Loucy (cell line): Measurements from ENCODE around the gene PRRG3.

ENCODE experiments used
- H2AFZ ChIP-seq: fragments of 200-600 bp; sonication (generic); 2 replicates; pipeline ENCODE4 v1.6.0; 2016; ENCODE audit warnings: antibody characterized with exemption, mild to moderate bottlenecking, low read length, moderate library complexity
- H3F3A ChIP-seq: fragments of 200-600 bp; 2 replicates; pipeline ENCODE4 v1.6.0; 2016; ENCODE audit warnings: antibody characterized with exemption, low read depth, mild to moderate bottlenecking
- H3K27me3 ChIP-seq: fragments of 200-600 bp; sonication (generic); 2 replicates; pipeline ENCODE4 v1.6.1; 2014; ENCODE audit warnings: low read length, mild to moderate bottlenecking; ENCODE audit not compliant: insufficient read depth, poor library complexity, severe bottlenecking
- H3K36me3 ChIP-seq: fragments of 200-600 bp; sonication (generic); 2 replicates; pipeline ENCODE4 v1.6.1; 2016; ENCODE audit warnings: low read length; ENCODE audit not compliant: insufficient read depth
- H3K4me1 ChIP-seq: fragments of 200-600 bp; sonication (generic); 2 replicates; pipeline ENCODE4 v1.5.1; 2014; ENCODE audit warnings: low read length, mild to moderate bottlenecking; ENCODE audit not compliant: insufficient read depth, poor library complexity, severe bottlenecking
- H3K4me2 ChIP-seq: fragments of 200-600 bp; sonication (generic); 2 replicates; pipeline ENCODE4 v1.6.0; 2014; ENCODE audit warnings: antibody characterized with exemption, low read length, low read depth, mild to moderate bottlenecking; ENCODE audit not compliant: poor library complexity, severe bottlenecking
- H3K4me3 ChIP-seq: fragments of 200-600 bp; sonication (generic); 2 replicates; pipeline ENCODE4 v1.5.1; 2014; ENCODE audit warnings: low read length, mild to moderate bottlenecking, mixed read lengths; ENCODE audit not compliant: poor library complexity, severe bottlenecking
- H3K79me2 ChIP-seq: fragments of 200-600 bp; sonication (generic); 2 replicates; pipeline ENCODE4 v1.6.1; 2014; ENCODE audit warnings: low read length; ENCODE audit not compliant: insufficient read depth
- H3K9ac ChIP-seq: fragments of 200-600 bp; sonication (generic); 2 replicates; pipeline ENCODE4 v1.6.0; 2014; ENCODE audit warnings: mild to moderate bottlenecking, low read depth, low read length, moderate library complexity; ENCODE audit not compliant: poor library complexity, severe bottlenecking
- H3K9me2 ChIP-seq: fragments of 200-600 bp; sonication (generic); replicated peaks from 2 replicates; pipeline ENCODE4 v1.6.1; 2016; ENCODE audit warnings: low read depth, low read length, mixed read lengths
- H3K9me3 ChIP-seq: fragments of 200-600 bp; sonication (generic); 2 replicates; pipeline ENCODE4 v1.6.1; 2014; ENCODE audit warnings: mild to moderate bottlenecking, antibody characterized with exemption, low read length, low read depth; ENCODE audit not compliant: insufficient read depth
- H4K20me1 ChIP-seq: fragments of 200-600 bp; sonication (generic); 2 replicates; pipeline ENCODE4 v1.6.0; 2014; ENCODE audit warnings: antibody characterized with exemption, low read length, mild to moderate bottlenecking; ENCODE audit not compliant: insufficient read depth, poor library complexity, severe bottlenecking
- EZH2phosphoT487 ChIP-seq: fragments of 200-600 bp; IDR thresholded peaks from 2 replicates; pipeline ENCODE4 v1.6.1; 2018; ENCODE audit warnings: antibody characterized with exemption, mild to moderate bottlenecking, moderate library complexity, borderline replicate concordance
- TF ChIP-seq, protein P1 (sequence below): fragments of 200-600 bp; sonication (generic); conservative IDR thresholded peaks from 2 replicates; pipeline ENCODE4 v1.5.1; 2014; ENCODE audit warnings: mild to moderate bottlenecking, antibody characterized with exemption, low read length

The PRRG3 gene

DNA sequence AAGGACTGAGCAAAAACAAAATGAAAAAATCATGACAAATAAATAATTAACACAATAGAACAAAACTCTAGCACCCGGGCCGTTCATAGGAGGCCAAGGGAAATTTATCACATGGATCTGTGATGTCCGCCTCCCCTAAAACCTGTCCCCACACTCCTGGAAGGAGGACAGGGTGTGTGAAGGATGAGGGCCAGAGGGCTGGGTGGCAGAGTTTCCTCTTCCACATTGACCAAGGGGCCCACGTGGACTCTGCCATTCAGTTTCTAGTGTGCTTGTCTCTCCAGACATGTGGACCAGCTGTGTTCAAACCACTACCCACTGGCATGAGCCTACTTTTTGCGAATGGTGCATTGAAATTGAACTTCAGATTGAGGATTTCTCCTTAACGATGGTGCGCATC is 6.3 kb downstream of the PRRG3 start:
- Histone ChIP-seq H3K4me2 (no peak overlapping the region), H2AFZ (no peak overlapping the region), H3K9me2 (no peaks in the 10 kb centered on the region), H3F3A (no peaks in the 10 kb centered on the region), H3K36me3 (no peaks in the 10 kb centered on the region), H3K4me1 (no peaks in the 10 kb centered on the region), H3K9ac (no peak overlapping the region), H3K9me3 (no peaks in the 10 kb centered on the region), H4K20me1 (no peaks in the 10 kb centered on the region), H3K27me3 (no peaks in the 10 kb centered on the region), H3K4me3 (no peak overlapping the region), H3K79me2 (no peaks in the 10 kb centered on the region)
- no peak for TF ChIP-seq EZH2phosphoT487
- TF ChIP-seq, protein P1, sequence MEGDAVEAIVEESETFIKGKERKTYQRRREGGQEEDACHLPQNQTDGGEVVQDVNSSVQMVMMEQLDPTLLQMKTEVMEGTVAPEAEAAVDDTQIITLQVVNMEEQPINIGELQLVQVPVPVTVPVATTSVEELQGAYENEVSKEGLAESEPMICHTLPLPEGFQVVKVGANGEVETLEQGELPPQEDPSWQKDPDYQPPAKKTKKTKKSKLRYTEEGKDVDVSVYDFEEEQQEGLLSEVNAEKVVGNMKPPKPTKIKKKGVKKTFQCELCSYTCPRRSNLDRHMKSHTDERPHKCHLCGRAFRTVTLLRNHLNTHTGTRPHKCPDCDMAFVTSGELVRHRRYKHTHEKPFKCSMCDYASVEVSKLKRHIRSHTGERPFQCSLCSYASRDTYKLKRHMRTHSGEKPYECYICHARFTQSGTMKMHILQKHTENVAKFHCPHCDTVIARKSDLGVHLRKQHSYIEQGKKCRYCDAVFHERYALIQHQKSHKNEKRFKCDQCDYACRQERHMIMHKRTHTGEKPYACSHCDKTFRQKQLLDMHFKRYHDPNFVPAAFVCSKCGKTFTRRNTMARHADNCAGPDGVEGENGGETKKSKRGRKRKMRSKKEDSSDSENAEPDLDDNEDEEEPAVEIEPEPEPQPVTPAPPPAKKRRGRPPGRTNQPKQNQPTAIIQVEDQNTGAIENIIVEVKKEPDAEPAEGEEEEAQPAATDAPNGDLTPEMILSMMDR = no peak

DNA sequence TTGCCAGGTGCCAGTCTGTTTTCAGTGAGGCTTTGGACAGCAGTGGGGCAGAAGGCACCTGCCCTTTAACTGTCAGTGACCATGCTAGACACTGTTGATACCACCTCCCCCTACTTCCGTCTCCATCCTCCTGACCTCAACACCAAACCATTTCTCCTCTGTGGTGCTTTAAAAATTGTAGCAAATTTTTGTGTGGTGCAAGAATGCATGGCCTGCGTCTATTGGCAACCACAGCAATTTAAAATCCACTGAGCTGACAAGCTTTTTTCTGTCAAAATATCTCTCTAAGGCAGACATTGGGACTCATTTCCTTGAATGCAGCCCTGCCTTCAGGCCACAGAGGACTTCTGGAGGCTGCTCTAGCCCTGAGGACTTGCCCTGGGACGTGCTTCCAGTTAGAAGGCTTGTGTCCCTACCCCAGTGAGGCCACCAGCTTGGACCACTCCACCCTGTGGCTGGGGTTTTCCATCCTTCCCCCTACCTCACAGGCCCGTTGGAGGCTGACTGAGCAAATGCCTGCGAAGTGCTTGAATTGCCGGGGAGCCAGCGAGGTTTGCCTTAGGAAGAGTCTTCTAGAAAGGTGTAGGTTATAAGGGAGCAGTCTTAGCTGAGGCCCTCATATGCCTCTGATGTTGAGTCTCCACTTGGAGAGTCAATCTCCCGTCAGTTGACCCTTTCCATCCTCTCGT is 6.9 kb downstream of the PRRG3 start:
- Histone ChIP-seq H3K9me3 (no peaks in the 10 kb centered on the region), H3F3A (no peaks in the 10 kb centered on the region), H3K36me3 (no peaks in the 10 kb centered on the region), H3K4me2 (no peak overlapping the region), H3K27me3 (no peaks in the 10 kb centered on the region), H3K4me1 (no peaks in the 10 kb centered on the region), H2AFZ (no peak overlapping the region), H4K20me1 (no peaks in the 10 kb centered on the region), H3K9me2 (no peaks in the 10 kb centered on the region), H3K79me2 (no peaks in the 10 kb centered on the region), H3K4me3 (no peak overlapping the region), H3K9ac (no peak overlapping the region)
- TF ChIP-seq, protein P1 = no peak
- no peak for TF ChIP-seq EZH2phosphoT487

DNA sequence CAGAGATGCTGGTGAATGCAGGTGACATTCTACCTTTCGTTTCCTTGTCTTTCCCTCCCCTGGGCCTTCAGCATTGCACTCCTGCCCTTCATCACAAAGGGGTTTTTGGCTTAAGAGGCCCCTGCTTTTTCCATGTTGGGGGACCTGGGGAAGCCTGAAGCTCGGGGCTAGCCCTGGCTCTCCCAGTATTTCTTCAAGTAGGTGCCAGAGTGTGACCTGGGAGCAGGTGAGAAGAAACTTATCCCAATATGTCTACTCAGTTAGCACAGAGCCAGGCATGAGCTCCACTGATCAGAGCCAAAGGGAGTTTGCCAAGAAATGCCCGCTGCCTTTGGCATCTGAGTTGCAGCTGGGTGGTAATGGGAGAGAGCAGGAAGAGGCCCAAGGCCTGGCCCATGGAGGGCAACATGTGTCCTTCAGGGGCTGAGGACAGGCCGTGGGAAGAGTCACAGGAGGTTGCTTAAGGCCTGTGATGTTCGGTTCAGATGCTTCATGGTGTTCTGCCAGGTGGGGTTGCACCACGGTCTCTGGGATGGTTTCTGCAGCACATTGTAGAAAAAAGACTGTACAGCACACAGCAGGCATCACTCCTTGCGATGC is 7.6 kb downstream of the PRRG3 start:
- H2AFZ ChIP-seq = no peak overlapping the region
- no peaks in the 10 kb centered on the region for H3K9me2 ChIP-seq
- H3K4me3 ChIP-seq = no peak overlapping the region
- H3K9ac ChIP-seq = no peak overlapping the region
- H3K9me3 ChIP-seq = no peaks in the 10 kb centered on the region
- H3K4me1 ChIP-seq = no peaks in the 10 kb centered on the region
- no peaks in the 10 kb centered on the region for H3F3A ChIP-seq
- no peak overlapping the region for H3K4me2 ChIP-seq
- no peaks in the 10 kb centered on the region for H4K20me1 ChIP-seq
- no peaks in the 10 kb centered on the region for H3K27me3 ChIP-seq
- no peaks in the 10 kb centered on the region for H3K36me3 ChIP-seq
- H3K79me2 ChIP-seq = no peaks in the 10 kb centered on the region
- TF ChIP-seq, protein P1 = no peak
- no peak for TF ChIP-seq EZH2phosphoT487
